ENCODE data around the gene NANS.

- no peak for TF ChIP-seq CTCF (conservative IDR thresholded peaks at IDR 0.05 in 1 of 2, IDR thresholded peaks at IDR 0.05 in 1 of 2; ENCODE audit: extremely low read depth in 1 of 2, insufficient read depth in 1 of 2, low read depth in 1 of 2, low read length in 2 of 2)
- no peak for TF ChIP-seq EZH2 (IDR thresholded peaks at IDR 0.05; ENCODE audit: borderline replicate concordance, low read length)
These were observed 35.9 kb upstream of the NANS start for GRCh38 chr9:98020476-98021145.

Data from mammary epithelial cell (primary cell).